Prostate gland (tissue), 2 donors: ENCODE results near the gene CELA2A. TPM values are rescaled to one million over a fixed set of nuclear protein-coding genes. Genes with fewer than 3 reads are reported as not detected.

ENCODE experiments used
- DNase-seq: peaks from one replicate; pipeline ENCODE4 v3.0.0-alpha.2; 2019; ENCODE audit warnings: low spot score
- H3K27ac ChIP-seq, 2 donors: fragments of 200-600 bp; sonication (generic); 2 replicates each; pipeline ENCODE4 v1.5.1; 2017 to 2019
- H3K27me3 ChIP-seq: fragments of 200-600 bp; sonication (generic); replicated peaks from 2 replicates; pipeline ENCODE4 v1.5.1; 2019; ENCODE audit not compliant: insufficient read depth
- H3K36me3 ChIP-seq, 2 donors: fragments of 200-600 bp; sonication (generic); 1 replicate in 1 of 2; 2 replicates in 1 of 2; pipeline versions ENCODE4 v1.5.1 to v1.8.1; 2017 to 2019
- H3K4me1 ChIP-seq: fragments of 200-600 bp; sonication (generic); replicated peaks from 2 replicates; pipeline ENCODE4 v1.5.1; 2019
- H3K4me3 ChIP-seq, 2 donors: fragments of 200-600 bp; sonication (generic); 2 replicates each; pipeline ENCODE4 v1.5.1; 2017 to 2019
- H3K9me3 ChIP-seq: fragments of 200-600 bp; sonication (generic); 2 replicates; pipeline ENCODE4 v1.5.1; 2017
- CTCF ChIP-seq, 4 experiments: fragments of 200-600 bp in 2 of 4; fragments of 450-650 bp in 2 of 4; sonication (generic) in 2 of 4; IDR thresholded peaks; 1 replicate in 3 of 4; 2 replicates in 1 of 4; pipeline ENCODE4 v1.5.1; 2016 to 2019; ENCODE audit warnings: antibody characterized with exemption in 4 of 4, mild to moderate bottlenecking in 2 of 4, moderate library complexity in 2 of 4
- POLR2A ChIP-seq: fragments of 450-650 bp; IDR thresholded peaks from one replicate; pipeline ENCODE4 v1.6.1; 2016; ENCODE audit warnings: antibody characterized with exemption, mild to moderate bottlenecking
- POLR2AphosphoS5 ChIP-seq: sonication (generic); formaldehyde crosslinking; IDR thresholded peaks from one replicate; pipeline ENCODE4 v1.6.1; 2017; ENCODE audit warnings: antibody characterized with exemption
- WGBS: methylation state at CpG from one replicate; pipeline ENCODE4 v1.1.5; 2018; 5-methylcytosine and 5-hydroxymethylcytosine counted together
- intact Hi-C: fragments of 100-400 bp; cut with DNase I; formaldehyde crosslinking; loops from one replicate; pipeline ENCODE4 v1.14.2; 2022
- total RNA-seq, 2 donors: library from RNA; depleted of rRNA; stranded (reverse); fragments of >200 nt; gene quantifications; one replicate each; pipeline ENCODE4 v1.1.0, GENCODE V29; 2016

Gene CELA2A
- total RNA-seq, 2 donors from 2014 or later, result 5.4 TPM; not detected in 1

- no peaks in the 10 kb centered on the region for H3K9me3 ChIP-seq
- intact Hi-C loops, result no loop called here
- no peaks in the 10 kb centered on the region for H3K27me3 ChIP-seq
- 71% methylated on average over 17 of the region's 17 CpGs for WGBS
- no peak overlapping the region for H3K27ac ChIP-seq
- H3K36me3 ChIP-seq, result no peaks in the 10 kb centered on the region
- TF ChIP-seq POLR2AphosphoS5, result no peak
- TF ChIP-seq POLR2A, result no peak
- peak in 3 of 4 experiments; percentile 20 to 52 (median 37) for TF ChIP-seq CTCF (IDR thresholded peaks at IDR 0.05)
- no peaks in the 10 kb centered on the region for H3K4me1 ChIP-seq
- peak; percentile 13 for DNase-seq
- no peak overlapping the region for H3K4me3 ChIP-seq
These were observed 44.9 kb downstream of the CELA2A start for GRCh38 chr1:15501208-15502032.

GRCh38 chr1:15504436-15504835 is 47.9 kb downstream of the CELA2A start:
- Histone ChIP-seq H3K27me3 (no peaks in the 10 kb centered on the region), H3K36me3 (no peaks in the 10 kb centered on the region), H3K4me3 (no peak overlapping the region), H3K27ac (no peak overlapping the region), H3K4me1 (no peaks in the 10 kb centered on the region), H3K9me3 (no peaks in the 10 kb centered on the region)
- 93% methylated on average over 4 of the region's 4 CpGs for WGBS
- TF ChIP-seq POLR2A (no peak), CTCF (IDR thresholded peaks at IDR 0.05) (no peak), POLR2AphosphoS5 (no peak)
- no peak for DNase-seq
- intact Hi-C loops, result no loop called here

GRCh38 chr1:15506831-15507230 is 50.3 kb downstream of the CELA2A start:
- no peak overlapping the region for H3K27ac ChIP-seq
- no peak for DNase-seq
- H3K36me3 ChIP-seq, result no peaks in the 10 kb centered on the region
- TF ChIP-seq POLR2A, result no peak
- no peak for TF ChIP-seq CTCF (IDR thresholded peaks at IDR 0.05)
- no peak for TF ChIP-seq POLR2AphosphoS5
- intact Hi-C loops, result no loop called here
- H3K4me3 ChIP-seq, result no peak overlapping the region
- WGBS, result 96% methylated on average over 17 of the region's 17 CpGs
- no peaks in the 10 kb centered on the region for H3K27me3 ChIP-seq
- H3K4me1 ChIP-seq, result no peaks in the 10 kb centered on the region
- no peaks in the 10 kb centered on the region for H3K9me3 ChIP-seq

GRCh38 chr1:15507278-15507677 is 50.7 kb downstream of the CELA2A start:
- 93% methylated on average over 5 of the region's 5 CpGs for WGBS
- no peaks in the 10 kb centered on the region for H3K9me3 ChIP-seq
- H3K27me3 ChIP-seq, result no peaks in the 10 kb centered on the region
- intact Hi-C loops, result no loop called here
- no peak overlapping the region for H3K4me3 ChIP-seq
- no peak for DNase-seq
- H3K36me3 ChIP-seq, result no peaks in the 10 kb centered on the region
- H3K4me1 ChIP-seq, result no peaks in the 10 kb centered on the region
- no peak overlapping the region for H3K27ac ChIP-seq
- TF ChIP-seq CTCF (IDR thresholded peaks at IDR 0.05) (no peak), POLR2A (no peak), POLR2AphosphoS5 (no peak)
